ENCODE measurements around the gene MOB1B. TPM values are rescaled to one million over a fixed set of nuclear protein-coding genes. Genes with fewer than 3 reads are reported as not detected.
A peak's percentile ranks its signal among the peaks of the same experiment; 100 is the strongest.

Gene MOB1B
- total and polyA plus RNA-seq, 12 donors = 3.9 to 33.4 (median 19.4) TPM

- H3K4me3 ChIP-seq = no peak overlapping the region
- intact Hi-C loops (cut with DNase I) = no loop called here
- H3K36me3 ChIP-seq = no peaks in the 10 kb centered on the region
- 57 to 68% methylated on average over 3 of the region's 3 CpGs for WGBS, 2 donors
- ATAC-seq = no peak
- H3K27me3 ChIP-seq = no peaks in the 10 kb centered on the region
- DNase-seq = no peak
- no peak overlapping the region for H3K27ac ChIP-seq
- TF ChIP-seq, protein P1, sequence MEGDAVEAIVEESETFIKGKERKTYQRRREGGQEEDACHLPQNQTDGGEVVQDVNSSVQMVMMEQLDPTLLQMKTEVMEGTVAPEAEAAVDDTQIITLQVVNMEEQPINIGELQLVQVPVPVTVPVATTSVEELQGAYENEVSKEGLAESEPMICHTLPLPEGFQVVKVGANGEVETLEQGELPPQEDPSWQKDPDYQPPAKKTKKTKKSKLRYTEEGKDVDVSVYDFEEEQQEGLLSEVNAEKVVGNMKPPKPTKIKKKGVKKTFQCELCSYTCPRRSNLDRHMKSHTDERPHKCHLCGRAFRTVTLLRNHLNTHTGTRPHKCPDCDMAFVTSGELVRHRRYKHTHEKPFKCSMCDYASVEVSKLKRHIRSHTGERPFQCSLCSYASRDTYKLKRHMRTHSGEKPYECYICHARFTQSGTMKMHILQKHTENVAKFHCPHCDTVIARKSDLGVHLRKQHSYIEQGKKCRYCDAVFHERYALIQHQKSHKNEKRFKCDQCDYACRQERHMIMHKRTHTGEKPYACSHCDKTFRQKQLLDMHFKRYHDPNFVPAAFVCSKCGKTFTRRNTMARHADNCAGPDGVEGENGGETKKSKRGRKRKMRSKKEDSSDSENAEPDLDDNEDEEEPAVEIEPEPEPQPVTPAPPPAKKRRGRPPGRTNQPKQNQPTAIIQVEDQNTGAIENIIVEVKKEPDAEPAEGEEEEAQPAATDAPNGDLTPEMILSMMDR (IDR thresholded peaks at IDR 0.05) = no peak
- peaks cover 0 to 2% (median 0%) of the 10 kb centered on the region in 11 donors for H3K9me3 ChIP-seq
- peaks cover 0 to 12% (median 0%) of the 10 kb centered on the region in 9 donors for H3K4me1 ChIP-seq
Observed at GRCh38 chr4:70938086-70938485, 35.9 kb downstream of the MOB1B start.

DNA sequence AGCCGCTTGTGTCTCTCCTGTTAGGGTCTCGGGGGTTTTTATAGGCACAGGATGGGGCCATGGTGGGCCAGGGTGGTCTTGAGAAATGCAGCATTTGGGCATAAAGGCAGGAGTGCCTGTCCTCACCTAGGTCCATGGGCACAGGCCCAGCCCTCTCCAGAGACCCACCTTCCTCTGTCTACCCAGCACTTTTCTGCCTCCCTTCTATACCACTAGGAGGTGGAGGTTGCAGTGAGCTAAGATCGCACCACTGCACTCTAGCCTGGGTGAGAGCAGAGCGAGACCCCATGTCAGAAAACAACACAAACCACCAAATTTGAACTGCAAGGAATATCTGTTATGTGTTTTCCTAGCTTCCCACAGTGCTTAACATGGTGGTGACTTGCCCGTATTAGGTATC lies 38.0 kb downstream of the MOB1B start:
- DNase-seq (no peak), ATAC-seq (no peak)
- 97 to 99% methylated on average over 5 of the region's 5 CpGs for WGBS, 2 donors
- intact Hi-C loops (cut with DNase I) = no loop called here
- H3K4me1 ChIP-seq = peaks cover 0 to 29% (median 0%) of the 10 kb centered on the region in 9 donors
- H3K4me3 ChIP-seq = no peak overlapping the region
- H3K27me3 ChIP-seq = no peaks in the 10 kb centered on the region
- TF ChIP-seq, protein P1 (IDR thresholded peaks at IDR 0.05) = no peak
- H3K27ac ChIP-seq = no peak overlapping the region
- no peaks in the 10 kb centered on the region for H3K9me3 ChIP-seq
- no peaks in the 10 kb centered on the region for H3K36me3 ChIP-seq

DNA sequence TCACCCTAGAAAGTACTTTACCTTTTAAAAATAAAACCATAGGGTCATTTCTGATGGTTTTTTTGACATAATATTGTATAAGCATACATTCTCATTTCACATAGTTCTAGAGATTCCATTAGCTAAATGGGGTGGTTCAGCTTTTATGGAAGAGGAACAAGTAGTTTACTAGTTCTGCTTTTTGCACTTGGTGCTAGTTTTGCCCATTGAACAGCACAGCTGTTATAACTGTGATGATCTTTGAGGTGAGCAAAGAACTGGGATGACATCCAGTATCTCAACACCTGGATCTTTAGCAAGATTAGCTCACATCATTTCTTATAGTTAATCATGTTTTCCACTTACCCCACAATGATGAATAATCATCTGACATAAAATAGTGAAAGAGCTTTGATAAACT lies 40.9 kb downstream of the MOB1B start:
- TF ChIP-seq, protein P1 (IDR thresholded peaks at IDR 0.05) = no peak
- DNase-seq (no peak), ATAC-seq (no peak)
- H3K27me3 ChIP-seq = no peaks in the 10 kb centered on the region
- no peaks in the 10 kb centered on the region for H3K36me3 ChIP-seq
- no peaks in the 10 kb centered on the region for H3K9me3 ChIP-seq
- no peak overlapping the region for H3K4me3 ChIP-seq
- intact Hi-C loops (cut with DNase I) = no loop called here
- H3K27ac ChIP-seq = peak overlapping the region in 1 of 10 donors; percentile 4
- H3K4me1 ChIP-seq = peaks cover 0 to 45% (median 0%) of the 10 kb centered on the region in 9 donors

DNA sequence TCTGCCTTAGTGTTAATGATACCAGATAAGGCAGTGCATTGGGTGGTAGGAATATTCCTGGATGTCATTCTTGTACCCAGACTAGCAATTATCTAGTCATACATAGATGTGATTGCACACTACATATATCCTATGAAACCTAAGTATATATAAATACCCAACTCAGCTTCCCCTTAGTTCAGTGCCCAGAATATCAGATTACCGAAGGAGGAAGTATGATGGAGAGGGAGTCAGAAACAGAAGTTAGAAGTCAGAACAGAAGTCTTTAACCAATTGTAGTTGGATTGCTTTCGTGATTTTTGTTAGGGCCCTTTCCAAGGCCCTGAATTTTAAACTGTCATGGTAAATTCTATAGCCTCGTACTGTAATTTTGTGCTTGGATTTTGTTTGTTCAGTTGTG lies 42.9 kb downstream of the MOB1B start:
- TF ChIP-seq, protein P1 (IDR thresholded peaks at IDR 0.05) = no peak
- Histone ChIP-seq H3K36me3 (no peaks in the 10 kb centered on the region), H3K9me3 (no peaks in the 10 kb centered on the region), H3K27ac (peak overlapping the region in 2 of 10 donors; percentile 38 to 55), H3K4me3 (no peak overlapping the region), H3K27me3 (no peaks in the 10 kb centered on the region), H3K4me1 (peaks cover 0 to 57% (median 0%) of the 10 kb centered on the region in 9 donors)
- no peak for DNase-seq
- 58 to 62% methylated on average over 3 of the region's 3 CpGs for WGBS, 2 donors
- intact Hi-C loops (cut with DNase I) = no loop called here
- peak in 4 of 8 donors; percentile 37 to 61 (median 38) for ATAC-seq

Data from heart right ventricle (tissue), 16 donors.